HG03196 (cell line): ENCODE results near the gene RARA.
"Not testable (repeated sequence)": the region's sequence is repeated elsewhere in the genome, so short reads cannot be mapped to it uniquely, and the experiment has no call there.

Source experiments
- ATAC-seq: cut with Tn5 transposase; IDR thresholded peaks from one replicate; pipeline ENCODE4 v1.9.1; 2021; ENCODE audit not compliant: unreplicated experiment

RARA gene

DNA sequence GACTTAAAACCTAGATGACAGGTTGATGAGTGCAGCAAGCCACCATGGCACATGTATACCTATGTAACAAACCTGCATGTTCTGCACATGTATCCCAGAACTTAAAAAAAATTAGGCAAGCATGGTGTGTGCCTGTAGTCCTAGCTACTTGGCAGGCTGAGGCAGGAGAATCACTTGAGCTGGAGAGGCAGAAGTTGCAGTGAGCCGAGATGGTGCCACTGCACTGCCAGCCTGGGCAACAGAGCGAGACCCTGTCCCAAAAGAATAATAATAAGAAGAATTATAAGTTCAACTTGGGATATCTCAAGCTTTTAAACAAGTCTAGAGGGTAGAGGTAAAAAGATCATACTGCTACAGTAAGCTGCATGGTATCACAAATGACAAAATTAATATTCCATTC is 11.5 kb upstream of the RARA start:
- no peak for ATAC-seq

DNA sequence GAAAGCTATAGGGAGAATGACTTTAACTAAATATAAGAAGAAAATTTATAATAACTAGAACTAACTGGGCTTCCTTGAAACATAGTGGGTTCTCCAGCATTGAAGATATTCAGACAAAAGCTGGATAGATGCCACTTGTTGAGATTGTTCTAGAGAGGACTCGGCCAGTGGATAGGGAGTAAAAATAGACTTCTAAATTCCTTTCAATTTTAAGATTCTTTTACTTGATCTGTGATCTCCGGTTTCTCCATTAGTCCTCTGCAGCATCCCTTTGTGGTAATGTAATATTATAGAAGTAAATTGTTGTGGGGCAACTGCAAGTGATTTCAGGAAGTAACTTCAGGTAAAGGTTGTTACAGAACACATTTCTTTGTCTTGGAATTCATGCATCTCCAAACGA is 10.3 kb upstream of the RARA start:
- ATAC-seq: no peak

DNA sequence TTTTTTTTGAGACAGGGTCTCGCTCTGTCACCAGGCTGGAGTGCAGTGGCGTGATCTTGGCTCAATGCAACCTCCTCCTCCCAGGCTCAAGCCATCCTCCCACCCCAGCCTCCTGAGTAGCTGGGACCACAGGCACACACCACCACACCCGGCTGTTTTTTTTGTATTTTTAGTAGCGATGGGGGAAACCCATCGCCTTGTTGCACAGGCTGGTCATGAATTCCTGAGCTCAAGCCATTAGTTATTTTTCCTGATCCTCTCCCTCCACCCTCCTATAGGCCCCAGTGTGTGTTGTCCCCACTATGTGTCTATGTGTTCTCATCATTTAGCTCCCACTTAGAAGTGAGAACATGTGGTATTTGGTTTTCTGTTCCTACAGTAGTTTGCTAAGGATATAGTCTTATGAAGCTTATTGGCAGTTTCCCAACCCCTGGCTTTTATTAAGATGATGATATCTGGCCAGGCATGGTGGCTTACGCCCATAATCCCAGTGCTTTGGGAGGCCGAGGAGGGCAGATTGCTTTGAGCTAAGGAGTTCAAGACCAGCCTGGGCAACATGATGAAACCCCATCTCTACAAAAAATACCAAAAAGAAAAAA is 9.7 kb upstream of the RARA start:
- not testable (repeated sequence) for ATAC-seq

DNA sequence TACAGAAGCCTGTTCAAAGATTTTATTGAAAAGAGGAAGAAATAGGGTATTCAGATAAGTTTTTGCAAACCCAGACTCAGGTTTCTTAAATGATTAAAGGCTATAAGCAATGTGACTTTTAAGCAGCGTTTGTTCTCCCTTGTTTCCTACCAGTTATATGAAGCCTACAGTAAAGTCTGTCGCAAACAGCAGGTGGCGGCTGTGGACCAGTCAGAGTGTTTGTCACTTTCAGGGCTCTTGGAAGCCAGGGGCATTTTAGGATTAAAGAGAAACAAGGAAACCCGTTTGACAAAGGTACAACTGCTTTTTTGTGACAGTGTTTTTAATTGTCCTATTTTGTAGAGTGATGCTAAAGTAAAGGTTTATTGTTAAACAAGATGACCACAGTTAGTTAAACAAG is 7.7 kb upstream of the RARA start:
- ATAC-seq: no peak

DNA sequence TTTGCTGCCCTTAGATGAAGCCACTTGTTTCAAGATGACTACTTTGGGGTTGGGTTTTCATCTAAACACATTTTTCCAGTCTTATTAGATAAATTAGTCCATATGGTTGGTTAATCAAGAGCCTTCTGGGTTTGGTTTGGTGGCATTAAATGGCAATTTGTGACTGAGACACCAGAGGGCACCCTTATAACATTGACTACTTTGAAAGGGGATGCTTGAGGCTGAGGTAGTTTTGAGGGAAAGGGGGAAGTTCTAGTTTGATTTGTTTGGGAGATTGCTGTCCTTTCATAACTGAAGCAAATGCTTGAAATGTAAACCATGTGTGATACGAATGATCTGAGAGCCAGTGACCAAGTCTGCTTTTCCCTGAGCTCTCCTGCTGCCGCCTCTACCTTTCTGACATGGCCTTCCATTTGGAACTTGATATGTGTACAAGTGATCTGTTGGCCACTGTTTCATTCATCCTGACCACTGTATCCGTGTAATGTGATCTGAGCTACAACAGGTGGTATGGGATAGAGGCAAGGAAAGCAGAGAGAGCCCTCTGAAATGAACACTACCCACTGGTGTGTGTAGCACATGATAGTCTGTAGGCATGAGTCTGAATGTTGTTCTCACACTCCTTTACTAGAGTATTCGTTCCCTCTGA is 5.8 kb upstream of the RARA start:
- ATAC-seq: no peak

DNA sequence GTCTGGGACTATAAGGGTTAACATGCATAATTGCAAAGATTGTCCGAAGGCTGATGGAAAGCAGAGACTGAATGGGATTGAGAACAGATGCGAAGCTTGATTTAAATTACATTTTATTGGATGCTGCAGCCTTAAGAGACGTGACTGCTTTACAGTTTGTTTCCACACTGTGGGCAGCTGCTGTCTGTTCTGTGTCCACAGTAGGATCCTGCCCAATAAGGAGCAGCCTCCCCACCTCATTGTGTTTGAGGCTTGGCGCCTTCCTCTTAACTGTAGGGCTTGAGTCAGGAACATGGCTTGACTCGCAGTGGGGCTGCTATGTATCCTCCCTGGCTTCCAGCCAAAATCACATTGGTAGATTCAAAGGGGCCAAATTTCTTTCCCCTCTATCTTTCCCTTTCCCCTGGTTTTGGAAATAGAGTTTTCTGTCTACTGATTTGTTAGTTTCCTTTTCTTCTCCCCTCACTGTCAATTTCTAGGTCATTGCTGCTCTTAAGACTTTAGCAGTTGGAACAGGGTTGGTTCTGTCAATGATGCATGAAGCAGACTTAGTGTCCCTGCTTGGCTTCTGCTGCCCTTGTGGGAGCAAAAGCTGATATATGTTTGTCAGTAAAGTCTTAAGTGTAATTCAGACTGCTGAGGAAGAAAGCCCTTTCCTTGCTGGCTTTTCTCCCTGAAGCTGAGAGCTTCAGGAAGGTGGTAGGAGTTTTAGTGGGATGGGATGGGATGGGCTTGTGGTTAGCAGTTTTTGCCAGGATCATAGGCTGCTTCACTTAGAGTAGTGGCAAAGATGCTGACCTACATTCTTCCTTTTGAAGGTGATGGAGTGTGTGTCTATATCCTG is 5.0 kb upstream of the RARA start:
- ATAC-seq: no peak

DNA sequence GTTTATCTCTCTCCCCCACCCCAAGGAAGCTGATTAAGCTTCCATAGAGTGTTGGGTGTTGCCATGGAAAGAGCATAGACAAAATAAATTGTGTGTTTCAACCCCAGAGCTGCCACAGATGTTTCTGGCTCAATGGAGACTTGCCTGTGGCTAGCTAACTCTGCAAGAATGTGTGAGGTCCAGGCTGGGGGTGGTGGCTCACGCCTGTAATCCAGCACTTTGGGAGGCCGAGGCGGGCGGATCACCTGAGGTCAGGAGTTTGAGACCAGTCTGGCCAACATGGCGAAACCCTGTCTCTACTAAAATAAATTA is 4.5 kb upstream of the RARA start:
- not testable (repeated sequence) for ATAC-seq

DNA sequence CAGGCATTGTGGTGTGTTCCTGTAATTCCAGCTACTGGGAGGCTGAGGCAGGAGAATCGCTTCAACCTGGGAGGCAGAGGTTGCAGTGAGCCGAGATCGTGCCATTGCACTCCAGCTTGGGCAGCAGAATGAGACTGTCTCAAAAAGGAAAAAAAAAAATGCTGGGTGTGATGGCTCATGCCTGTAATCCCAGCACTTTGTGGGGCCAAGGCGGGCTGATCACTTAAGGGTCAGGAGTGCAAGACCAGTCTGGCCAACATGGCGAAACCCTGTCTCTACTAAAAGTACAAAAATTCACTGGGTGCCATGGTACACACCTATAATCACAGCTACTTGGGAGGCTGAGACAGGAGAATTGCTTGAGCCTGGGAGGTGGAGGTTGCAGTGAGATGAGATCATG is 4.1 kb upstream of the RARA start:
- not testable (repeated sequence) for ATAC-seq

DNA sequence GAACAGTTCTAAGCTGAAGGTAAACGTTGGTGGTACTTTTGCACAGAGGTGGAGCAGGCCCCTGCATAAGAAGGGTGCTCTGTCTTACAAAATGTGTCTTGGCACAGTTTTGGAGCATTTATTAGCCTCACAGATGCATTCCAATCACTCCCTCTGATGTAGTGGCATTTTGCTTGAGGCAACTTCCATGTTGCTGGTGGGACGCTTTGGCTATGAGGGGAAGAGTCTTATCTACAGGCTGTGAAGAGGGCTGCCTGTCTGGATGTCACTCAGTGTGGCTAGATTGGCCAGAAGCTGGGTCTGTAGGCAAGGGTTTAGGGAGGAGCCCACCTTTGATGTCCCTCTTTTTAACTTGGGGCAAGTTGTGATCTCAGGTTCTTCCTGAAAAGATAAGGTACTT is 2.6 kb upstream of the RARA start:
- no peak for ATAC-seq

DNA sequence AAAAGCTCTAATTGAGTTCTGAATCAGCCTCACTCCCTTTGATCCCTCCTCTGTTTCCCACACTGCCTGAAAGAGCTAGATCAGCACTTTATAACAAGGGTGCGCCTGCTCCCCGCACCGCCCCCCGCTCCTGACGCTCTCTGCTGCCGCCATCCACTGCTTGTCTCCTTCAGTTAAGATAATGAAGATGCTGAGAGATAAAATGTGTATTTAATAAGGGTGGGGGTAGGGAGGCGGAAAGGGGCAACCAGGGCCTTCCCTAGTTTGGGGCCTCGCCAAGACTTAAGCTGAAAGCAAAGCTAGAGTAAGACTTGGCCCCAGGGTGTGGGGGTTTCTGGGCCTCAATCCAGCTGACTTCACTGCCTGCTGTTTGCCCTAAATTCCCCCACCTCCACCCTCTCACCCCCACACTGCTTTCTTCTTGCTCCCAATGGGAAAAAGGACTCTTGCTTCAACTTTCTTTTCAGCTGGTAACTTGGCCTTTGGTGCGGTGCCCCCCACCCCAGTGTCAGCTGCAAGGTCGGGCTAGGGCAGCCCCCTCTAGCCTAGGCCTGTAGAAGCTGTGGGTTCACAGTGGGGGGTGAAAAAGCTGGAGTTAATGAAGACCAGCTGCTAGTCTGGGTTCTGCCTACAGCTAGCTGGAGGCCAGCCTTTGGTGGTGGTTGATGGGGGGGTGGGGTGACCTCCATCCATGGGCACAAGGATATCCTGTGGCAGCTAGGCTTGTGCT is 1.8 kb upstream of the RARA start:
- no peak for ATAC-seq

DNA sequence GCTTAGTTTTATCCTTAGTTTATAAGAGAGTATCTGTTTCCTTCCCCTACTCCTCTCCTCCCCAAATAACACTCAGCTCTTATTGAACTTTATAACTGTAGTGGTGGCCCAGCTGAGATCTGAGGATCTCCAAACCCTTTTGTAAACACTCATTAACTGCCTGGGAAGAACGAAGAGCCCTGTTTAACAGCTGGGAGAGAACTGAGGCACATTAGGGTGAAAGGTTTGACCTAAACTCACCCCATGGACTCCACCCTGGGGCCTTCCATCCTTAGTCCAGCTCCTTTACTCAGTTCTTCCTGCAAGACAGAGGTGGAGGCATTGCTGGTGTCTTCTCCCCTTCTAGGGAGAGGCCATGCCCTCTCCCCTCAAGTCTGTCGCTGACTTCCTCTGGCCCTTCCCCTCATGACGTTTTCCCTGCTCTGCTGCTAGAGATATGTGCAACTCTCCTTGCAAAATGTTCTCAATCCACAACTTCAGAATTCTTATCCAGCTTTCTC is 1.2 kb upstream of the RARA start:
- ATAC-seq: no peak

DNA sequence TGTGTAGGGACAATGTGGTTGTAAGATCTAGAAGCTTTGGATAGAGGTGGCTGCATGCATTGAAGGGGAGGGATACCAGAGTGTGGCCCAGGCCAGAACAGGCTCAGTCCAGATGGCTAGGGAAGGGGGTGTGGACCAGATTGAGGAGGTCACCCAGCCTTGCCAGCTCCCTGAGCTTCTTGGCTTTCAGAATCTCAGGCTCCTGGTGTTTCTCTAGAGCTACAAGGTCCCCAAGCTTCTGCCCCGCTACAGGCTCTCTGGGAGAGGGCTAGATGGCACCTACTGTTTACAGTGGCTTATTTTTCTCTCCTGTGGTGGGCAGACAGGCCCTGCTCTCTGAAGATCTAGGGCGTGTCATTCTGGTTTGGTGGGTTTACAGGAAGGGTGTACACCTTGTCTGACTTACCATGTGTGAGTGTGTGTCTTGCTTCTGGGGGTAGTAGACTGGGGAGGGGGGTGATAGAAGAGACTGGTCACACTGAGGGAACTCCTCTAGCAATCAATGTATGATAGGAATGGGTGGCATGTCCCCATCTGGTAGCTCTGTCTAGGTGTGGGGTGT is 1.1 kb downstream of the RARA start:
- no peak for ATAC-seq

DNA sequence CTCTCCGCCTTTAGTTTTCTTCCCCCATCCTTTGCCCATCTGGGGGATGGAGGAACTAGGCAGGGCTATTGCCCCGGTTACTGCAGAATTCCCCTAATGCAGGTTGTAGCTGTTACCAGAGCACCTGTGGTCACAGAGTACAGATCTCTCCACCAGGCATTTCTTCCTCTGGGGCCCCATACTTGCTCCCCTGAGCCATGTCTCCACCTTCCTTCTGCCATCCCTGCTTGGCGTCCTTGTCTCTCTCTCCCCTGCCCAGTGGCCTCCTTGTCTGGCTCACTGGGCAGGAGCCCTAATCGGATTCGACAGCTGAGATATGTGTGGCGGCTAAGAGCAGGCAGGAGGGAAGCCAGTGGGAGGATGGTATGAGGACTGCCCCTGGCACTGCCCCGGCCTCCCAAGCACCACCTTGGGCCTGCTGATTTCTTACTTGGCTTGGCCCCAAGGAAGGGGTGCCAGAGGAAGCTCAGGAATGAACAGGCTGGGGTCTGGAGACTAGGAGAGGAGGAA is 2.0 kb downstream of the RARA start:
- no peak for ATAC-seq

DNA sequence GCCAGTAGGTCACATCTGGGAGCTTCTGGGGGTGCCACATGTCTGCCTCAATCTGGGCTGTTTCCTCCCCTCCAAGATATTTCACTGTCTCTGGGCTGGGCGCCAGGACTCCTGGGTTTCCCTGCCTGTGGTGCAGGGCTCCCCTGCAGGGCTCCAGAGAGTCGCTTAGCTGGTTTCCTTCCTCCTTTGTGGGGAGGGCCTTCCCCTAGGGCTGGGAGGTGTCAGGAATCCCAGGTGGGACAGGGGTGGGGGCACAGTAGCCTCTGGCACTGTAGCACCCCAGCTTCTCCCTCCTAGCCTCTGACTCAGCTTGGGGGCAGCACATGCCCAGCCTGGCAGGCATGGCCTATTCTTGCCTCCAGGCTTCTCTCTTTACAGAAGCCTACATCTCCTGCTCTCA is 2.6 kb downstream of the RARA start:
- no peak for ATAC-seq

DNA sequence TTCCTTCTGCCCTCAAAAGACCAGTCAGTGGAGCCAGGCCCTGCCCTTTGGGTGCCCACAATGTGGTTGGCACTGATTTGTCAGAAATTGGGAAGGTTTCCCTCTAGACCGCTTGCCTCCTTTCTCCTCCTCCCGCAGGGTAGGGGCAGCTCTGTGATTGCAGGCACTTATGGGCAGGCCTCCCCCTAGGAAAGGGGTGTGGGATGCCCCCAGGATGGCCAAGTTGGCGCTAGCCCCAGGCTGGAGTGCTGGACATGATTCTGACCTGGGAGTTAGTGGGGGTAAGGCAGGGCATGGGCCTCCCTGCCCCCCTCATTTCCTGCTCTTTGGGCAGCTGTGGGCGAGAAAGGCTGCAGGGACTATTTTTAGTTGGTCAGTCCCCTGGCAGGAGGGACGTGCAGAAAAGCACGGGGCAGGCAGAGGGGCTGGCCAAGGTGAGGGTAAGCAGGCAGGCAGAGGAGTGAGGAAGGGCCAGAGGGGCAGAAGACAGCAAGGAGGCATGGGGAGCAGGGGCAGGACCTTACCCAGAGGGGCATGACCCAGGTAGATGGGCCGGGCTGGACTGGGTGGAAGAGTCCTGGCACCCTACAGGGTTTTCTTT is 3.3 kb downstream of the RARA start:
- no peak for ATAC-seq

DNA sequence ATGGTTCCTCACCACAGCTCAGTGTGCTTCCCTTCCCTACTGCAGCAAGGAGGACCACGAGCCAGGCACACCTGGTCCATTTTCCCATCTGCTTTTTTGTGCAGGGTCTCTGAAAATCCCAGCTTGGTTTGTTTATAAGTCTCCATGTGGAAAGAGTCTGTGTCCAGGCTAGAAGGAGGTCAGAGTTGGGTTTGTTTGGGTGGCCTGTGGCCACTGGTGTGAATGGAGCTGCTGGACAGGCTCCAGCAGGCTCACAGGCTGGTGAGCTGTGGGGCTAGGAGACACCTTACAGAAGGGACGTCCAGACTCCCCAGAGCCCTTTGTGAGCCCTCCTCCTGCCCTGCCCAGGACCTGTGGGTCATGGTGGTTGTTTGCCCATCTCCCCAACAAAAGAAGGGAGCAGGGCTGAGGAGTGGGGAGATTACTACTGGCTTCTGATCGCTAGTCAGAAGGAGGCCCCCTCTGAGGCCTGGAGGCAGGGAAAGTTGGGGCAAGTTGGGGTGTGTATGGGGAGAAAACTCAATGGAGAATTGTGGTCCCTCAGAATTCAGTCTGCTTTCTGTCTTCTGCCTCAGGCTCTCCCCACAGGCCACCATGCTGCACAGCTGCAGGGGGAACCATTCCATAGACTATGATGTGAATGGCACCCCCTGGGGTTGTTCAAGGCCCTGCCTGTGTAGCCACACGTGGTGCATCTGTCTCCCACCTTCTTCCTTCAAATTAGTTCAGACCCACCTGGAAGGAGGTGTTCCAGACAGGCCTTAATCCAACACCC is 4.1 kb downstream of the RARA start:
- ATAC-seq: no peak

DNA sequence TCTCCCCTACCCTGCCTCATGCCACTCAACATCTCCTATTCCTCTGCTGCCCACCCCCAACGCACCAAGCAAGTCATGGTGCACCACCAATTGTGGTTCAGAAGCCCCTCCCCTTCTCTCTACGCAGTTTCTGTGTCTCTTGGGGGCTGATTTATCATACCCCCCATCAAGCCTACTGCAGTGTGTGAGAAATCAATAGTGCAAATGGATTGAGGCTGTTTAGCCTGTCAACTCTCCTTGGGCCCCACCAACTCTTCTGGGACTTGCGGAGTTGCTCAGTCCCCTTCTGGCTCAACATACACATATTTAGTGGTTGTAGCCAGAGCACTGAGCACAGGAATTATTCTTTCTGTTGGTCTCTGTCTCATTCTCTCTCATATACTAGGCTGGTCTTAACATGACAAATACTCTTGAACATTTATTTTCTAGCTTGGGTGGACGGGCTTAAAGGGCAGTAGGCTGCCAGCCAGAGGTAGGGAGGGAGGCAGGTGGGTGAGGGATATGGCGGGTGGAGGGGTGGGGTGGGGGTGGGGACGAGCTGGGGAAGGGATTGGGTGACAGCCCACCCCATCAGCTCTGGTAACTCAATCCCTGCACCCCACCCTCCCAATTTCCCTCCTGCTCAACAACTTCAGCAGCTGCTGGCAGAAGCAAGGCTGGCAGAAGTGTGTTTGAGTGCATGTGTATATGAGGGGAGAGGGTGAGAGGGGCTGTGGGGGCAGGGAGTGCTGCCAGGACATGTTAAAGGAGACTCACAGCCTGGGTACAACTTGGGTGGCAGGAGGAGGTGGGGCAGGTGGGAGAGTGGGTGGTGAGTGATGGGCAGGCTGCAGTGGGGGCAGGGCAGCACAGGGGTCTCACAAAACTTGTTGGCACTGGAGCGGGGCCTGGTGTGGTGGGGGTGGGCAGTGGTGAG is 4.9 kb downstream of the RARA start:
- no peak for ATAC-seq

DNA sequence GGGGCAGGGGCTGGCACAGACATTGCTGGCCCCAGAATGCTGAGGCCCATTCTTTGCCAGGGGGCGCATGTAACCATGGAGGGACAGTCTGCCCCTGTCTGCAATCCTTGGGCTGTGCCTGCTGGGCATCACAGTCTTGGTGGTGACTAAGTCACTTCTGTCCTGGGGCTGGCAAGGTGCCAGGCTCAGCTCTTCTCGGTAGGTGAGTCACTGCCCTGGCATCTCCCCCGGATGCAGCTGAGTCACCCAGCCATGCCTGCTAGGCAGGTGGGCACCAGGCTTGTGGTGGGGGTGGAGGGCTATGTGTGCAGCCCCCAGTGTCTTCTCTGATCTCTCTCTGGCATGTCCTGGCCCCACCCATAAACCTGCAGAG is 5.6 kb downstream of the RARA start:
- ATAC-seq: no peak

DNA sequence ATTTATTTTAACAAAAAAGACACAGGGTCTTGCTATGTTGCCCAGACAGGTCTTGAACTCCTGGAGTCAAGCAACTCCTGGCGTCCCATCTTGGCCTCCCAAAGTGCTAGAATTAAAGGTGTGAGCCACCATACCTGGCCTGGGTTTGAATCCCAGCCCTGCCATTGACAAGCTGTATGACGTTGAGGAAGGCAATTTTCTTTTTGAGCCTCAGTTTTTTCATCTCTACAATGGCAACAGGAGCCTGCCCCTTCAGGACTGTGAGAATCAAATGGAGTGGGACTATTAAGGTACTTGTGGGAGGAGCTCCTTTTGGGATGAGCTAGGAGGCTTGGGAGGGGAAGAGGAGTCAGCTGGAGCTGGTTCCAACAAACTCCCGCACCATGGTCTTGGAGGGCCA is 6.2 kb downstream of the RARA start:
- ATAC-seq: no peak
